Mesenchymal stem cell (in vitro differentiated cells and primary cell): Measurements from ENCODE around the gene MEPCE.
"Not testable (repeated sequence)": the region's sequence is repeated elsewhere in the genome, so short reads cannot be mapped to it uniquely, and the experiment has no call there.

Experiments
- DNase-seq: peaks from one replicate; pipeline ENCODE4 v3.0.0-alpha.2; 2013
- H2AFZ ChIP-seq: one replicate; pipeline ENCODE4 v1.6.1; 2013; ENCODE audit warnings: low read depth, mild to moderate bottlenecking, control low read depth, inconsistent platforms, low read length, moderate library complexity
- H2AK5ac ChIP-seq: 2 replicates; pipeline ENCODE4 v1.6.1; 2013; ENCODE audit warnings: low read length, moderate library complexity, mild to moderate bottlenecking, inconsistent platforms; ENCODE audit not compliant: severe bottlenecking
- H2BK120ac ChIP-seq: one replicate; pipeline ENCODE4 v1.6.1; 2013; ENCODE audit warnings: low read depth, mild to moderate bottlenecking, inconsistent platforms, low read length, moderate library complexity
- H2BK12ac ChIP-seq, 2 experiments: one replicate each; pipeline ENCODE4 v1.6.1; 2013; ENCODE audit warnings: inconsistent platforms in 2 of 2, low read length in 2 of 2, mild to moderate bottlenecking in 2 of 2, moderate library complexity in 2 of 2, control low read depth in 1 of 2
- H2BK15ac ChIP-seq: one replicate; pipeline ENCODE4 v1.6.1; 2013; ENCODE audit warnings: mild to moderate bottlenecking, low read depth, inconsistent platforms; ENCODE audit not compliant: poor library complexity, severe bottlenecking
- H2BK5ac ChIP-seq: 2 replicates; pipeline ENCODE4 v1.6.1; 2013; ENCODE audit warnings: low read depth, mild to moderate bottlenecking, low read length, control low read depth, inconsistent platforms; ENCODE audit not compliant: poor library complexity, severe bottlenecking
- H3K14ac ChIP-seq, 2 experiments: one replicate each; pipeline ENCODE4 v1.6.1; 2013; ENCODE audit warnings: inconsistent platforms in 2 of 2, low read length in 2 of 2, control low read depth in 1 of 2, mild to moderate bottlenecking in 1 of 2, moderate library complexity in 1 of 2
- H3K18ac ChIP-seq, 2 experiments: one replicate each; pipeline ENCODE4 v1.6.1; 2013; ENCODE audit warnings: inconsistent platforms in 2 of 2, low read length in 2 of 2, control low read depth in 1 of 2, low read depth in 1 of 2, mild to moderate bottlenecking in 1 of 2
- H3K23ac ChIP-seq, 2 experiments: one replicate each; pipeline ENCODE4 v1.6.1; 2013; ENCODE audit warnings: inconsistent platforms in 2 of 2, low read length in 2 of 2, mild to moderate bottlenecking in 2 of 2, moderate library complexity in 2 of 2, control low read depth in 1 of 2
- H3K27ac ChIP-seq: 2 replicates; pipeline ENCODE4 v1.5.1; 2013; ENCODE audit warnings: mild to moderate bottlenecking, moderate library complexity, low read length, control low read depth, inconsistent platforms; ENCODE audit not compliant: poor library complexity, severe bottlenecking
- H3K27me3 ChIP-seq, 2 experiments: 2 replicates each; pipeline versions ENCODE4 v1.6.1 to v1.7.0; 2013; ENCODE audit warnings: low read length in 2 of 2, mild to moderate bottlenecking in 2 of 2, moderate library complexity in 2 of 2, control low read depth in 1 of 2, inconsistent platforms in 1 of 2; ENCODE audit not compliant: control insufficient read depth in 1 of 2, insufficient read depth in 1 of 2
- H3K36me3 ChIP-seq, 2 experiments: 2 replicates each; pipeline versions ENCODE4 v1.6.1 to v1.7.0; 2013; ENCODE audit warnings: low read length in 2 of 2, control low read depth in 1 of 2, inconsistent platforms in 1 of 2, low read depth in 1 of 2, mild to moderate bottlenecking in 1 of 2; ENCODE audit not compliant: insufficient read depth in 2 of 2, control insufficient read depth in 1 of 2
- H3K4ac ChIP-seq, 2 experiments: one replicate each; pipeline ENCODE4 v1.6.1; 2013; ENCODE audit warnings: inconsistent platforms in 2 of 2, low read length in 2 of 2, mild to moderate bottlenecking in 2 of 2, moderate library complexity in 2 of 2, control low read depth in 1 of 2, low read depth in 1 of 2
- H3K4me1 ChIP-seq: 2 replicates; pipeline ENCODE4 v1.6.1; 2013; ENCODE audit warnings: low read depth, low read length, control low read depth; ENCODE audit not compliant: control insufficient read depth, insufficient read depth
- H3K4me2 ChIP-seq: 2 replicates; pipeline ENCODE4 v1.6.1; 2013; ENCODE audit warnings: low read length, mild to moderate bottlenecking, inconsistent platforms; ENCODE audit not compliant: poor library complexity, severe bottlenecking
- H3K4me3 ChIP-seq, 2 experiments: 2 replicates each; pipeline versions ENCODE4 v1.5.1 to v1.7.0; 2013; ENCODE audit warnings: low read length in 2 of 2, mild to moderate bottlenecking in 2 of 2, control low read depth in 1 of 2, low read depth in 1 of 2; ENCODE audit not compliant: insufficient read depth in 1 of 2
- H3K79me1 ChIP-seq: replicated peaks from 2 replicates; pipeline ENCODE4 v1.6.1; 2013; ENCODE audit warnings: mild to moderate bottlenecking, control low read depth, low read length, inconsistent platforms; ENCODE audit not compliant: poor library complexity, severe bottlenecking
- H3K9ac ChIP-seq: 2 replicates; pipeline ENCODE4 v1.7.0; 2013; ENCODE audit warnings: mild to moderate bottlenecking, low read length, moderate library complexity
- H3K9me3 ChIP-seq: 2 replicates; pipeline ENCODE4 v1.7.0; 2013; ENCODE audit warnings: mild to moderate bottlenecking, low read length; ENCODE audit not compliant: control insufficient read depth
- H4K8ac ChIP-seq: one replicate; pipeline ENCODE4 v1.6.1; 2013; ENCODE audit warnings: inconsistent platforms, mild to moderate bottlenecking, low read length, moderate library complexity
- H4K91ac ChIP-seq: one replicate; pipeline ENCODE4 v1.6.1; 2013; ENCODE audit warnings: mild to moderate bottlenecking, low read length, inconsistent platforms
- WGBS: methylation state at CpG from one replicate; pipeline ENCODE4 v1.1.7; 2013; ENCODE audit warnings: mixed read lengths; 5-methylcytosine and 5-hydroxymethylcytosine counted together

The MEPCE gene

DNA sequence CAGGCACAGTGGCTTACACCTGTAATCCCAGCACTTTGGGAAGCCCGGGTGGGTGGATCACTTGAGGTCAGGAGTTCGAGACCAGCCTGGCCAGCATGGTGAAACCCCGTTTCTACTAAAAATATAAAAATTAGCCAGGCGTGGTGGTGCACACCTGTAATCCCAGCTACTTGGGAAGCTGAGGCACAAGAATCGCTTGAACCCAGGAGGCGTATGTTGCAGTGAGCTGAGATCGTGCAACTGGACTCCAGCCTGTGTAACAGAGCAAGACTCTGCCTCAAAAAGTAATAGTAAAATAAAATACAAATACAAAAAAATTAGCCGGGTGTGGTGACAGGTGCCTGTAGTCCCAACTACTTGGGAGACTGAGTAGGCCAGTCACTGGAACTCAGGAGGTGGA lies 9.1 kb downstream of the MEPCE start:
- H3K9ac ChIP-seq, H3K4ac ChIP-seq, H3K4me2 ChIP-seq, H3K9me3 ChIP-seq, H2BK12ac ChIP-seq, H3K18ac ChIP-seq, H2BK120ac ChIP-seq, H3K23ac ChIP-seq, DNase-seq, H4K8ac ChIP-seq, H4K91ac ChIP-seq, H2BK15ac ChIP-seq, H3K14ac ChIP-seq, H3K79me1 ChIP-seq, H3K4me3 ChIP-seq, H3K27ac ChIP-seq, H2AK5ac ChIP-seq, H3K27me3 ChIP-seq, H2AFZ ChIP-seq, H2BK5ac ChIP-seq: not testable (repeated sequence)
- Histone ChIP-seq H3K4me1 (peaks cover 12% of the 10 kb centered on the region), H3K36me3 (peaks cover 14 to 18% of the 10 kb centered on the region in 2 experiments)
- WGBS = 98% methylated on average over 8 of the region's 8 CpGs

DNA sequence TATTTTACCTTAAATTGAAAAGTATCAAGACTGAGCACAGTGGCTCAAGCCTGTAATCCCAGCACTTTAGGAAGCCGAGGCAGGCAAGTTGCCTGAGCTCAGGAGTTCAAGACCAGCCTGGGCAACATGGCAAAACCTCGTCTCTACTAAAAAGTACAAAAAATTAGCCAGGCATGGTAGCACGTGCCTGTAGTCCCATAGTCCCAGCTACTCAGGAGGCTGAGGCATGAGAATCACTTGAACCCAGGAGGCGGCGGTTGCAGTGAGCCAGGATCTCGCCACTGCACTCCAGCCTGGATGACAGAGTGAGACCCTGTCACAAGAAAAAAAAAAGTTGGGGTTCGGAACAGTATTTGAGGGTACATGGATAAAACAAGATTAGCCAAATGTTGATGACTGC lies 9.6 kb downstream of the MEPCE start:
- H4K91ac ChIP-seq, H3K27me3 ChIP-seq, DNase-seq, H2AK5ac ChIP-seq, H3K4me3 ChIP-seq, H2AFZ ChIP-seq, H3K27ac ChIP-seq, H3K14ac ChIP-seq, H3K9ac ChIP-seq, H3K4me2 ChIP-seq, H3K23ac ChIP-seq, H3K9me3 ChIP-seq, H3K79me1 ChIP-seq, H2BK5ac ChIP-seq: not testable (repeated sequence)
- Histone ChIP-seq H2BK12ac (peak overlapping the region in 1 of 2 experiments; percentile 21), H4K8ac (peak overlapping the region; percentile 35), H2BK120ac (peak overlapping the region; percentile 27), H3K4me1 (peaks cover 15% of the 10 kb centered on the region), H3K18ac (peak overlapping the region in 1 of 2 experiments; percentile 11), H3K4ac (peak overlapping the region; percentile 31 to 52), H3K36me3 (peaks cover 9 to 13% of the 10 kb centered on the region in 2 experiments), H2BK15ac (peak overlapping the region; percentile 44)
- 92% methylated on average over 6 of the region's 7 CpGs for WGBS

GRCh38 chr7:100441641-100442535 lies 12.3 kb downstream of the MEPCE start:
- Histone ChIP-seq H4K91ac (peak overlapping the region; percentile 74), H3K27ac (no peak overlapping the region), H4K8ac (no peak overlapping the region), H3K36me3 (peaks cover 0 to 2% of the 10 kb centered on the region in 2 experiments), H3K4me1 (peaks cover 18% of the 10 kb centered on the region), H3K9ac (no peak overlapping the region), H3K4me3 (no peak overlapping the region), H2AFZ (no peak overlapping the region), H3K4me2 (no peak overlapping the region), H2AK5ac (no peak overlapping the region), H2BK12ac (peak overlapping the region in 1 of 2 experiments; percentile 45), H3K79me1 (no peaks in the 10 kb centered on the region), H3K23ac (no peak overlapping the region), H3K9me3 (no peaks in the 10 kb centered on the region), H3K14ac (no peak overlapping the region), H3K18ac (peak overlapping the region in 1 of 2 experiments; percentile 42), H2BK15ac (peak overlapping the region; percentile 70), H3K27me3 (no peaks in the 10 kb centered on the region), H2BK120ac (no peak overlapping the region), H2BK5ac (no peak overlapping the region), H3K4ac (peak overlapping the region in 1 of 2 experiments; percentile 7)
- DNase-seq = no peak
- WGBS = 93% methylated on average over 10 of the region's 11 CpGs

DNA sequence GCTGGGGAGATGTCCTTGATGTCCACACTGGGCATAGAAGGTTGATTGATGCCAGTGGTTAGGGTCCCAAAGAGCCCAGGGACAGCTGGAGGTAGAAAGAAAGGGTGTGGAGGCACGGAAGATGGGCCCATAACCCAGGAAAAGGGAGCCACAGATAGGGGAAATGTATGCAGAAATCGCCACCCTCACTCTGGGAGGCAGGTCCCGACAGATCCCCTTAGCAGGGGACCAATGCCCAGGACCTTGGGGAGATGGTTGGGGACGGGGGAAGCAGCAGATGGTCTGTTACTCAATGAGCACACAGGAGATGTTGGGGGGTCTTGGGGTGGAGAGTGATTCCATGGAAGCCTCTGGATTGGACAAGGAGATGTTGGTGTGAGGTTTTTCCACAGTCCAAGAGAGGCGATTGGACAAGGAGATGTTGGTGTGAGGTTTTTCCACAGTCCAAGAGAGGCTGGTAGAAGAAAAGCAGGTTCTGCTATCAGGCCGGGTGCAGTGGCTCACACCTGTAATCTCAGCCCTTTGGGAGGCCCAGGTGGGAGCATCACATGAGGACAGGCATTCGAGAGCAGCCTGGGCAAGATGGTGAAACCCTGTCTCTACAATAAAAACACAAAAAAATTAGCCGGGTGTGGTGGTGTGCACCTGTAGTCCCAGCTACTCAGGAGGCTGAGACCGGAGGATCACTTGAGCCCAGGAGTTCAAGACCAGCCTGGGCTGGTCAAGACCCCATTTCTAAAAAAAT lies 13.6 kb downstream of the MEPCE start:
- H4K8ac ChIP-seq = peak overlapping the region; percentile 47
- H3K36me3 ChIP-seq = peaks cover 0 to 2% of the 10 kb centered on the region in 2 experiments
- no peak overlapping the region for H2AK5ac ChIP-seq
- no peak overlapping the region for H3K4me3 ChIP-seq
- no peak overlapping the region for H3K27ac ChIP-seq
- no peak for DNase-seq
- no peak overlapping the region for H2BK120ac ChIP-seq
- no peaks in the 10 kb centered on the region for H3K27me3 ChIP-seq
- no peaks in the 10 kb centered on the region for H3K9me3 ChIP-seq
- no peaks in the 10 kb centered on the region for H3K79me1 ChIP-seq
- WGBS = 98% methylated on average over 9 of the region's 9 CpGs
- H2BK12ac ChIP-seq = peak overlapping the region in 1 of 2 experiments; percentile 94
- peaks cover 16% of the 10 kb centered on the region for H3K4me1 ChIP-seq
- H2BK15ac ChIP-seq = peak overlapping the region; percentile 83
- no peak overlapping the region for H2BK5ac ChIP-seq
- no peak overlapping the region for H3K23ac ChIP-seq
- no peak overlapping the region for H3K4me2 ChIP-seq
- H4K91ac ChIP-seq = peak overlapping the region; percentile 48
- H3K4ac ChIP-seq = peak overlapping the region in 1 of 2 experiments; percentile 73
- peak overlapping the region in 1 of 2 experiments; percentile 59 for H3K14ac ChIP-seq
- peak overlapping the region; percentile 46 to 54 for H3K18ac ChIP-seq
- H3K9ac ChIP-seq = peak overlapping the region; percentile 12
- peak overlapping the region; percentile 64 for H2AFZ ChIP-seq
